C4-2B (cell line): ENCODE measurements around the gene XIRP2.

ENCODE experiments used
- H3K27ac ChIP-seq: fragments of 450-650 bp; 2 replicates; pipeline ENCODE4 v1.5.1; 2017
- ZFX ChIP-seq: fragments of 450-650 bp; IDR thresholded peaks from 2 replicates; pipeline ENCODE4 v1.6.1; 2017
- TF ChIP-seq, protein P1 (sequence below): fragments of 450-650 bp; conservative IDR thresholded peaks from 2 replicates; pipeline ENCODE4 v1.5.1; 2017; ENCODE audit warnings: mild to moderate bottlenecking

Gene XIRP2

DNA sequence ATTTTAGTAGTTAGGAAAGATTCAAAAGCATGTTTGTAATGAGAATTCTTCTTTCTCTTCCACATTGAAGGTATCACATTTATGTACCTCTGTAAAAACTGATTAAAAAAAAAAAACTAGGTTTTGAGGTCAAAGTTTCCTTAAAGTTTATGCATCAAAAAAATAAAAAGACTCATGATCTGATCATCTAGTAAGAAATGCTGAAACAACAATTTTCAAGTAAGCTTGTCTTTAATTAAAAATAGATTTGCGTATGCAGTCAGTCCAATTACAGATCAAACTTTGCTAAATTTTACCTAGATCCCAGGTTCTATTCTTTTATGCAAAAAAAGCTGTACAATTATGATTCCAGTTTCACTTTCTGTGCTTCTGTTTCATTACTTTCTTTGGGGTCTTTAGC is 409.0 kb downstream of the XIRP2 start:
- TF ChIP-seq ZFX: no peak
- TF ChIP-seq, protein P1, sequence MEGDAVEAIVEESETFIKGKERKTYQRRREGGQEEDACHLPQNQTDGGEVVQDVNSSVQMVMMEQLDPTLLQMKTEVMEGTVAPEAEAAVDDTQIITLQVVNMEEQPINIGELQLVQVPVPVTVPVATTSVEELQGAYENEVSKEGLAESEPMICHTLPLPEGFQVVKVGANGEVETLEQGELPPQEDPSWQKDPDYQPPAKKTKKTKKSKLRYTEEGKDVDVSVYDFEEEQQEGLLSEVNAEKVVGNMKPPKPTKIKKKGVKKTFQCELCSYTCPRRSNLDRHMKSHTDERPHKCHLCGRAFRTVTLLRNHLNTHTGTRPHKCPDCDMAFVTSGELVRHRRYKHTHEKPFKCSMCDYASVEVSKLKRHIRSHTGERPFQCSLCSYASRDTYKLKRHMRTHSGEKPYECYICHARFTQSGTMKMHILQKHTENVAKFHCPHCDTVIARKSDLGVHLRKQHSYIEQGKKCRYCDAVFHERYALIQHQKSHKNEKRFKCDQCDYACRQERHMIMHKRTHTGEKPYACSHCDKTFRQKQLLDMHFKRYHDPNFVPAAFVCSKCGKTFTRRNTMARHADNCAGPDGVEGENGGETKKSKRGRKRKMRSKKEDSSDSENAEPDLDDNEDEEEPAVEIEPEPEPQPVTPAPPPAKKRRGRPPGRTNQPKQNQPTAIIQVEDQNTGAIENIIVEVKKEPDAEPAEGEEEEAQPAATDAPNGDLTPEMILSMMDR: no peak

DNA sequence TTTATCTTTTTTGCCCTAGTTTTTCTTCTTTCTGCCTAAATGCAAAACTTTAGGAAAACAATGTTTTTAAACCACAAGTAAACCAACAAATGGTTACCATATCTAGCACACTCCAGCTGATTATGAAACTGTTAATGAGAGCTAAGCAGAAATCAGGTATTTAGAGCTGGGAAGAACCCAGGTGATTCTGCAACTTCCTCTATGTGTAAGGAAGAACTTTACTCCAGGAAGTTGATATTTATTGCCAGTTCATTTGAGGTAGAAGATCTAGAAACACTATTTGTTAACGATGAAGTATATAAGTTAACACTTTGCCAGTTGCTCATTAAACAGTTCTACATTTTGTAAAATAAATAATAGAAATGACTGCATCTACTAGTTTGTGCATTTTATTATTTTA is 409.7 kb downstream of the XIRP2 start:
- H3K27ac ChIP-seq: no peak overlapping the region
- TF ChIP-seq ZFX: no peak
- TF ChIP-seq, protein P1: no peak

More for the DNA sequence above, 409.0 kb downstream of the XIRP2 start:
- no peak overlapping the region for H3K27ac ChIP-seq
